HG02642 (cell line): ENCODE measurements around the gene VPS37C.

Source experiments
- ATAC-seq: cut with Tn5 transposase; IDR thresholded peaks from one replicate; pipeline ENCODE4 v1.9.1; 2021; ENCODE audit warnings: mild to moderate bottlenecking; ENCODE audit not compliant: unreplicated experiment, poor library complexity

VPS37C gene

DNA sequence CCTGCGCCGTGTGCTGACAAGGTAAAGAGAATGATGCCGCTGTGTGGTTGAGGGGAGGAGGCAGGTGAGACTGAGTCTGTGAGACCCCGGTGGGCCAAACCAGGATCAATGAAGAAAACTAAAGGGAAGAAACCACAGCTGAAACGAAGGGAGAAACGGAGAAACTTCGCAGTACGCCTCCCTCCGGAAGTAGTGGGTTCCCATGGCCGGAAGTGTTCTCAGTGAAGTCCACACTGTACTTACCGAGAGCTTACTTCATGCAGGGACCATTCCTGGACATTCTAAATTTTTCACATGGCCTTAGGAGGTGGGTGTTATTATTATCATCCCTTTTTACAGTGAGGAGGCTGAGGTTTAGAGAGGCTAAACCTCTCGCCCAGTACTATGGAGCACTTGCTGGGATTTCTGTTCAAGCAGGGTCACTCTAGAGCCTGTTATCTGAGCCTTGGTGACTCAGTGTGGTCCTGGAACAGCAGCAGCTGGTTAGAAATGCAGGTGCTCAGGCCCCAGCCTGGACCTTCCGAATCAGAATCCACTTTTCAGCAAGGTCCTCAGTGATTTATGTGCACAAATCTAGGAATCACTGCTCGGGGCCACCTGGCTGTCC lies 41.0 kb downstream of the VPS37C start:
- no peak for ATAC-seq

DNA sequence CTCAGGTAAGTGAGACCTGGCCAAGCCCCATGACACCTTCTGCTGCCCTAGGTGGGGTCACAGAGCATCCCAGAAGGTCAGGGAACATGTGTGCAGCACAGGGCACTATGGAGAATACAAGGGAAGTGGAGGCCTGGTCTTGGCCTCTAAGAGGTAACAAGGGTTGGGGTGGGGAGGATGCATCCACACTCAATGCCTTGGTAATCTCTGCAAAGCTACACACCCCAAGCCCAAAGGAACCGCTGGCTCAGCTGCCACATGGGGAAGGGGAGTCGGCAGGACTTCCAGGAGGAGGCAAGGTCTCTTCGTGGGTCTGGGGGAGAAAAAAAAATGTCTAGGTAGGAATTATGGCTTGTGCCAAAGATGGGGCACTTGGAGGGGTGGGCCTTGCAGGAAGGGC lies 41.7 kb downstream of the VPS37C start:
- ATAC-seq = no peak

DNA sequence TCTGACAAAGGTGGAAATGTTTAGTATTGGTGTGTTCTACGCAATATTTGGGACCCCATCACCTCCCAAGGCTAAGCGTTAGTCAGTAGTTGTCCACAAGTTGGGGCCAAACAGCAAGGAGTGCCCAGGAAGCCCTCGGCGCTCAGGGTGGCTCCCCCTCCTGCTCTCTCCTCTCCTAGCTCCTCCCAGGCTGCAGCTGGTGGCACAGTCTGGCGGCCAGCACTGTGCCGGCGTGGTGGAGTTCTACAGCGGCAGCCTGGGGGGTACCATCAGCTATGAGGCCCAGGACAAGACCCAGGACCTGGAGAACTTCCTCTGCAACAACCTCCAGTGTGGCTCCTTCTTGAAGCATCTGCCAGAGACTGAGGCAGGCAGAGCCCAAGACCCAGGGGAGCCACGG lies 42.2 kb downstream of the VPS37C start:
- ATAC-seq = no peak

DNA sequence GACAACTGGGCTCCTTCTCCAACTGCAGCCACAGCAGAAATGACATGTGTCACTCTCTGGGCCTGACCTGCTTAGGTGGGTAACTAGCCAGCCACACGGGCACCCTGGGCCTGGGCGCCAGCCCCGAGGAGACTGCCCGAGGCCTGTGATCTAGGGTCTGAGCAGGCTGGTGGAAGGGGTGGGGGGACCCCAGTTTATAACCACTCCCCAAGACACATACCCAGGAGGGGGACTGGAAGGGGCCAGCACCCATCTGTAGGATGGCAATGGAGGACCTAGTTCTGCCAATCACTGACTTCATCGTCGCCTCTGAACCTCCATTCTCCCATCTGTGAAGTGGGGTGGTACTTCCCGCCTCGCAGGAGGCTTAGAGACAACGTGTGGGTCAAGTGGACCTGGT lies 42.8 kb downstream of the VPS37C start:
- no peak for ATAC-seq

DNA sequence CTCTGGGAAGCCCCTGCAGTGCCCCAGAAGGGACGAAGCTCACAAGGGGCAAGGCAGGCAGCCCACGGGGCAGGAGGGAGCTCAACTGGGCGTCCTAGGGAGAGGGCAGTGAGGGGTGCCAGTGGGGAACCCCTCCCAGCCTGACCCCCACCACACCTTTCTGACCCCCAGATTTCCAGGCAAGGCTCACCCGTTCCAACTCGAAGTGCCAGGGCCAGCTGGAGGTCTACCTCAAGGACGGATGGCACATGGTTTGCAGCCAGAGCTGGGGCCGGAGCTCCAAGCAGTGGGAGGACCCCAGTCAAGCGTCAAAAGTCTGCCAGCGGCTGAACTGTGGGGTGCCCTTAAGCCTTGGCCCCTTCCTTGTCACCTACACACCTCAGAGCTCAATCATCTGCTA lies 43.2 kb downstream of the VPS37C start:
- no peak for ATAC-seq

DNA sequence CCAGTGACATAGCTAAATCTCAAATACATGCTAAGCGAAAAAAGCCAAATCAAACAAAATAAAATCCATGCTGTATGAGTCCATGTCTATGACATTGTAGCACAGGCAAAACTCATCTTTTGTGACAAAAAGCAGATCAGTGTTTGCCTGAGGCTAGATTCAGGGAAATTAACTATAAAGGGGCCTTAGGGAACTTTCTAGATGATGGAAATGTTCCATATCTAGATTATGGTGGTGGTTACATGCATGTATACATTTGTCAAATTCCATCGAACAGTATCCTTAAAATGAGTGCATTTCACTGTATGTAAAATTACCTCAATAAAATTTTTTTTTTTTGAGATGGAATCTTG lies 44.1 kb downstream of the VPS37C start:
- ATAC-seq = no peak

DNA sequence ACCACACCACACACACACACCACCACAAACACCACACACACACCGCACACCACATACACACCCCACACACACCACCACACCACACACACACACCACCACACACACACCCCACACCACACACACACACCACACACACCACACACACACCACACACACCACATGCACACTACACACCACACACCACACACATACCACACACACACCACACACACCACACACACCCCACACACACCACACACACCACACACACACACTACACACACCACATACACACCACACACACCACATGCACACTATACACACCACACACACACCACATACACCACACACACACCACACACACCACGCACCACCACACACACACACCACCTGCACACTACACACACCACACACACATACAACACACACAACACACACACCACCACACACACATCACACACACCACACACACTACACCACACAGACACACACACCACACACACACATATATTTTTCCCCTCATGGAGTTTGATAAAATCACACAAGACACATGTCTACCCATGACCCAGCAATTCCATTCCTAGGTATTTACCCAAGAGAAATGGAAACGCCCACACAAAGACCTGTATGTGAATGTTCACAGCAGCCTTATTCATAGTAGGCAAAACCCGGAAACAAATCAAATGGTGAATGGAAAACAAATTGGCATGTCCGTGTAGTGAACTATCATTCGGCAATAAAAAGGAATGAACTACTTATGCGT lies 44.6 kb downstream of the VPS37C start:
- no peak for ATAC-seq

DNA sequence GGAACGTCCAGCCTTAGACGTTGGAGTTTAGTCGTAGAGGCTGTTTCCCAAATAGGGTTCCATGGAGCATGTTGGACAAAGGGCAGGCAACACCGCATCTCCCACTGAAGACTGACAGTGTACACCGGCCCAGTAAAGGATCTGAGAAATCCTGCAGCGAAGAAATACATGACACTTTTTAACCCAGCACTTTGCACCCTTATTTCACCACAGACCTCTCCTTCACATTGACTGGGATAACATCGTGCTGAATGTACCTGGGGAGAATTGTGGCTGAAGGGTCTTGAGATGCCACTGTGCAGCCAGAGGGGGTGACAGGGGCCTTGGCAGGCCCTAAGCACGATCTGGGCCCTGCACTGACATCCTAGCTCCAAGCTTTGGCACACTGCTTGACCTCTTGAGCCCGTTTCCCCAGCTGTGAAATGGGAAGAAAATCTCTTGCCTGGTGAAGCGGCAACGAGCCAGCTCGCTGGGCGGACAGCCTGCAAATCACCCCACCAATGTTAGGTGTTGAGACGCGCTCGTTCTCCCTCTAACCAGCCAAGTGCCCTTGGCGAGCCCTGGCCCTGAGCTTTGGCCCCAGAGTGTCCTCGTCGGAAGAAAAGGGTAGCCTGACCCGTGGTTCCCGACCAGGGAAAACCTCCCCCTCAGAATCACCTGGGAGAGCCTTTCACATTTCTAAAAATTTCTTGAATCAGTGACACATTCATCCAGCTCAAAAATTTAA lies 45.6 kb downstream of the VPS37C start:
- no peak for ATAC-seq

DNA sequence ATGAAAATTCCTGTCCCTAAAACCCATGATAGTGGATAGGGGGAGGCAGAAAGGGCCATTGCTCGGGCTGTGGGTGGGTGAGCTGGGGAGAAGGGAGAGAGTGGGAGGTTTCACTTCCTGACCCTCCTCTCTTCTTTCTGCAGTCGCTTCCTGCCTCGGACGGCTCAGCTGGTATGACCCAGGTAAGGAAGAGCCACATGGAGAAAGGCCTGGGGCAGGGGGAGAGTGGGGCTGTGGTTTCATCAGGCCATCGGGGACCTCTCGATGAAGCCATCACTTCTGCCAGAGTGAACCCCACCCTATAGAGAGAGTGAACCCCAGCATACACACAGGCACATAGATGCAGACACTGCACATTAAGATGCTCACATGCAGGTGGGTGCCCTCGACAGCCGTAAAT lies 46.3 kb downstream of the VPS37C start:
- no peak for ATAC-seq

DNA sequence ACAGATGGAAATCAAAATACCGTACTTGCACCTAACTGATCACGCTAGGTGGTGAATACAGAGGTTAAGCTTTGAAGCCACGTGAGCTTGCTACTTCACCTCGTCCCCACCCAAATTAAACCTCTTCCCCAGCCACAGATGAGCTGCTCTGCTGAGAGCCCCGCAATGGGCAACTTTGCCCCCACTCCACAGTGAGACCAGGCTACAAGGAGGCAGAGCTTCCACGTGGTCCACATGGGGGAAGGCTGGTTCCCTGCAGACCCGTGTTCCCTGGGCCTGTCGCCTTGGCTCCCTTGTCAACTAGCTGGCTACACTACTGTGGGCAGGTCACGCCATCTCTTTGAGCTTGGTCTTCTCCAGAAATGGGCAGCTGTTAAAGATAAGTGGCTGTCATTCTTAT lies 48.0 kb downstream of the VPS37C start:
- no peak for ATAC-seq

DNA sequence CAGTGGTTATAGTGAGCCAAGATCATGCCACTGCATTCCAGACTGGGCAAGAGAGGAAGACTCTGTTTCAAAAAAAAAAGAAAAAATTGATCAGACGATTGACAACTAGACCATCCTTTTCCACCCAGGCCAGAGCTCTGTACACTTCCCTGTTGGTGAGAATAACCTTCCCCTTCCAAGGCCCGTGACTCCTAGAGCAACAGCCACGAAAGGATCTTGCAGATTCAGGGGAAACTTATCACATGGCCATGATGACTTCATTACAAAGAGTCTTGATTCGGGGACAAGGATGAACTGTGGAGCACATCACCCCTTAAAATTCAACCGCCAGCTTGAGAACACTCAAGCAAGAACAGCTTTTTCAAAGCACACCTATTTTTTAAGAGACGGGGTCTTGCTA lies 48.7 kb downstream of the VPS37C start:
- ATAC-seq = no peak

DNA sequence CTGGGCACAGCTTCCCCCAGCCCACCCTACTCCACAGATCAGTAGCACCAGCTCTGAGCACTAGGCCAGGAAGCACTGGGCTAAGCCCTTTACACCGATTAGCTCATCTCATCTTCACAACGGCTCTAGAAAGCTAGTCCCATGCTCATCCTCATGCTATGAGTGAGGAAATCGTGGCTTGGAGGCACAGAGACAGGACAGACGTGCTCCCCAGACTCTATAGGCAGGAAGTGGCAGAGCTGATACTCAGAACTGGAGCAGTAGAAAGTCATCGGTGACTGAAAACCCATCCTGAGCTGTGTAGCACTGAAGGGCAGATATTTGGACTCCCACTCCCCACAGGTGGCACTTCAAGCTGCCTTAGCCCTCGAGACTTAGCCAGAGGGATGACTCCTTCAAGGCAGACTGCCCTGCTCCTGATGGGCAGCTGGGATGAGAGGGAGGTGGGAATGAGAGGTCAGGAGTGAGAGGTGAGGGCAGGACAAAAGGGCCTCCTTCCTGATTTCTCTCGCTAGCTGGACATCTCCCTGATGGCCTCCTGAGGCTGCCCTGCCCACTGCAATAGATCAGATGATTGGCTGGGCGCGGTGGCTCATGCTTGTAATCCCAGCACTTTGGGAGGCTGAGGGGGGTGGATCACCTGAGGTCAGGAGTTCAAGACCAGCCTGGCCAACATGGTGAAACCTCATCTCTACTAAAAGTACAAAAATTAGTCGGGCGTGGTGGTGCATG lies 49.3 kb downstream of the VPS37C start:
- ATAC-seq = no peak

DNA sequence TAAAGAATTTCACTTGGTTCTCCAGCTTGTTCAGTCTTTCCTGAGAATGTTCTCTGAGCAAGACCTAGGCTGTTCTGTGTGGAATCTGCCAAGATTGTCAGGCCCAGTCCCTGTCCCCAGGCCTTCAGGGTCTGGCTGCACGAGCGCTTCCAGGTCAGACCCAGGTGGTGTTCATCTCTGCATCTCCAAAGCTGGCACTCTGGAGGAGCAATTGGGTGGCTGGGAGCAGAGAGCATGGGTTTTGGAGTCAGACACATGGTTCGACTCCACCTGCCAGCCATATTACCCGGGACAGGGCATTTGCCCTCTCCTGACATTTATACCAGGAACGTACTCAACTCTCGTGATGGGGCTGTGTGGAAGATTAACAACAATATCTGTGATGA lies 50.2 kb downstream of the VPS37C start:
- no peak for ATAC-seq

DNA sequence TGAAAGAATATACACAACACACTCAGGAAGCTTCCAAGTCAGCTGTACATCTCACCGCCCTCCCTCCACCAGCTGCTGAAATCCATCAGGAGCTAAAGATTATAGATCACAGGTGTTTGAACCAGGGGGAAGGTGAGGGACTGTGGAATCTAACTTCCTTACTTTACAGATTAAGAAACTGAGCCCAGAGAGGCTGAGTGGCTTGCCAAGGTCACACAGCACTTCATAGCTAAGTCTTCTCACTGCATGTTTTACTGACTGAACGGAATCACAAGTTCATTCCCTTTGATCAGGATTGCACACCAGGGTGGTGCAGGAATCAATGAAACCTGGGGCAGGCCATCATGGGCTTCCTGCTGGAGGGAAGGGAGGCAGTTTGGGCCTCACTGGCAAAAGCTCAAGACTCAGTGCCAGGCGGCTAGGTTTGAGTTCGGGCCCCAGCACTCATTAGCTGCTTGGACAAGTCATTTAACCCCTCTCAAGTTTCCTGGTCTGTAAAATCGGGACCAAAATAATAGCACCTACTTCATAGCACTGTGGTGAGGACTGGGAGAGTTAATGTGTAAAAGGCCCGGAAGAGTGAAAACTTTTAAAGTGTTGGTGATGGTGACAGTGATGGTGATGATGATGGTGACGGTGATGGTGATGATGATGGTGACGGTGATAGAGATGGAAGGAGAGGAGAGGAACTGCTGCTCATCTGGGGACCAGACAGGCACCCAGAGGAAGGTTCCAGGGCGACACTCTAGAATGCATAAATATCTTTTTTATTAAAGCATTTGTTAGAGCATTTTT lies 50.8 kb downstream of the VPS37C start:
- ATAC-seq = no peak

DNA sequence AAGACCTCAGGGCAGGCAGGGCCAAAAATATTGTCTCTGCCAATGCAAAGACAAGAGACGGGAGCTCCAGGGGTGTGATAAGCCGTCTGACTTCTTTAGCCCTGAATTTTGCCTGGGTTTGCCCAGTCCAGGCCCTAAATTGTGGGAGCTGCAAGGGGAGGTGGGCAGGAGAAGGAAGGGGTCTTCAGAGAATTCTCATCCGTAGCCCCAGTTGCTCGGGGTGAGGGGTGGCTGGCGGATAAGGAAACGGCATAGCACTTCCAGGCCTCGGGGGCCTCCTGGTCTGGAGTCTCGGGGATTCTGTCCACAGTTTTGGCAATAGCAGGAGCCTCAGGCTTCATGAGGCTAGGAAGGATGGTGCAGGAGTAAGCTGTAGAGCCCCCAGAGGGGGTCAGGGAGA lies 51.6 kb downstream of the VPS37C start:
- no peak for ATAC-seq

DNA sequence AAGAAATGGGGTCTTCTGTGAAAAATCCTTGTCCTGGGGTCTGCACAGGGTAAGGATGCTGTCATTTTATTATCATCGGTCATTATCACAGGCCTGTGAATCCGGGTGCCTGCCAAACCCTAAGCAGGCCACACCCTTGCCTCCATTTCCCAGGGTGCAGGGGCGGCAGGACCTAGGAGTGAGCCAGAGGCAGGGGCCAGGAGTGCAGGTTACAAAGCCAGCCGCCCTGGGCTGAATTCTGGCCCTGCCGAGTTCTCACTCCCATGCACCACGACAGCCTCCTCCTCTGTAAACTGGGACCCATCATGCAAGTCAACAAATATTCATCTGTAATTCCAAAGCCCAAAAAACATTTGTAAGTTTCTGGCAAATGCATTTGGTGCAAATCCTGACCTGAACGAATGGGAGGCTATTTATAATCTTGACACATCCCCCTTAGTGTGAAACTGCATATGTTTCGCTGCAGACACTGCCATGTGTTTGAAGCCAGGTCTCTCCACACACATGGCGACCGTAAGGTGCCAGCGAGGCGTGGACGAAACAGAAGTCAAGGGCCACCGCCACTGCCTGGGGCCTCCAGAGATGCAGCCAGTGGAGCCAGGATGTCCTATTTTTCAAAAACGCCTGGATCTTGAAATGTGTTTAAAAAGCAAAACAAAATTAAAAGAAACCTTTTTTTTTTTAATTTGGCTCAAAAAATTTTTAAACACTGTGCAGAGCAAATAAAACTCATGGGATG lies 52.2 kb downstream of the VPS37C start:
- ATAC-seq = no peak

DNA sequence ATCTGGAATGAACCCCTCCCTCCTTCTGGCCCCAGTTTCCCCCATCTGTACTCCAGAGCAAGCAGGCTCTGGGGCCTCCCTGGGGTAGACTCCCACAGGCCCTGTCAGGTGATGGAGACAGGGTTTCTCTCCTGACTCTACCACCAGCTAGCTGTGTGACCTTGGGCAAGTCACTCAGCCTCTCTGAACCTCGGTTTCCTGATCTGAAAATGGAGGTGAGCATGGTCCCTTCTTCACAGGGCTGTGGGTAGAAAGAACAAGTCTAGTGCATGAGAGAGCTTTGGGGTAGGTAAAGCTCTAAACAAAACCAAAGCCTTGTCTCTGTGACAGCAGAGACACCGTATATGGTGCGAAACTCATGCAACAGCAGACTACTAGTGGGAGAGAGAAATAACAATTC lies 53.3 kb downstream of the VPS37C start:
- ATAC-seq = no peak

DNA sequence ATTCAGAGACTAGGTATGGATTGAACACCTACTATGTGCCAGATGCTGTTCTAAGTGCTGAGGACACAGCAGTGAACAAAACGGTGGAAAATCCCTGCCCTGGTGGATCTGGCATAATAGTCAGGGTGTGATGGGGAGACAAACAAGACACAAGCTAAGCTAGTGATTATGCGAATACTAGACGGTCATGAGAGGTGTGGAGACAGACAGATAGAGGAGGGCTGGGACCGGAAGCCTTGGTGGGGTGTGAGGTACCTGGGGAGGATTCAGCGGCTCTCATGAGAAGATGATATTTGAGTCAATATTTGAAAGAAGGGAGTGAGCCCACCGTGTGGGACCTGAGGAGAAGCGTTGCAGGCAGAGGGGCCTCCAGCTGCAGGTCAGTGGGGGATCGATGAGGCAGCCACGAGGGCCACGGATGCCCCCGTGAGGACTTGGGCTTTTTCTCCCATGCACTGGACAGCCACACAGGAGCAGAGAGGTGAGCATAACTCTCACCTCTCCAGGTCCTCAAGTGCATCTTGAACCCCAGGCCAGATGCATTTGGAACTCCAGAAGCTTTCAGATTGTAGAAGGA lies 54.2 kb downstream of the VPS37C start:
- no peak for ATAC-seq

DNA sequence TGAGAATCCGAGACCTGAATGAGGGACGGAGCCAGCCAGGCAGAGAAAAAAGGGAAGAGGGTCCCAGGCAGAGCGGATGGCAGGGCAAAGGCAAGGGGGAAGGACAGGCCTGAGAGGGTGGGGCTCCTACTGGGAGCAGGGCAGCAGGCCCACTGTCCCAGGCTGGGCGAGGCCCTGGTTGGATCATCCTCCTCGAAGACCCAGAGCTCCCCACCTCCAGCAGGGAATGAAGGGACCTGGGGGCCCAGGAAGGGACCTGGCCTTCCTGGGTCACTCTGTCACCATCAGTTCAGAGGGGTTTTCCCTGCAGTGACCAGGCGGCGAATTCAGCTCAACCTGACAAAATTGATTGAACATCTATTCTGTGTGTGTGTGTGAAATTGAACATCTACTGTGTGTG lies 54.9 kb downstream of the VPS37C start:
- ATAC-seq = no peak
